Brain pericyte (primary cell): ENCODE measurements around the gene TRIP10.
"Not testable (repeated sequence)": the region's sequence is repeated elsewhere in the genome, so short reads cannot be mapped to it uniquely, and the experiment has no call there.

Source experiments
- DNase-seq: peaks from one replicate; pipeline ENCODE4 v3.0.0-alpha.2; 2012; ENCODE audit warnings: low read depth, low spot score

Gene TRIP10, protein sequence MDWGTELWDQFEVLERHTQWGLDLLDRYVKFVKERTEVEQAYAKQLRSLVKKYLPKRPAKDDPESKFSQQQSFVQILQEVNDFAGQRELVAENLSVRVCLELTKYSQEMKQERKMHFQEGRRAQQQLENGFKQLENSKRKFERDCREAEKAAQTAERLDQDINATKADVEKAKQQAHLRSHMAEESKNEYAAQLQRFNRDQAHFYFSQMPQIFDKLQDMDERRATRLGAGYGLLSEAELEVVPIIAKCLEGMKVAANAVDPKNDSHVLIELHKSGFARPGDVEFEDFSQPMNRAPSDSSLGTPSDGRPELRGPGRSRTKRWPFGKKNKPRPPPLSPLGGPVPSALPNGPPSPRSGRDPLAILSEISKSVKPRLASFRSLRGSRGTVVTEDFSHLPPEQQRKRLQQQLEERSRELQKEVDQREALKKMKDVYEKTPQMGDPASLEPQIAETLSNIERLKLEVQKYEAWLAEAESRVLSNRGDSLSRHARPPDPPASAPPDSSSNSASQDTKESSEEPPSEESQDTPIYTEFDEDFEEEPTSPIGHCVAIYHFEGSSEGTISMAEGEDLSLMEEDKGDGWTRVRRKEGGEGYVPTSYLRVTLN

GRCh38 chr19:6739390-6739882 lies at the start of gene TRIP10:
TSS of gene TRIP10 (plus strand) at chr19:6739680. CDS start at chr19:6739762, 82 bp downstream.
- DNase-seq = no peak

- no peak for DNase-seq
Measured at GRCh38 chr19:6690160-6690885, 49.2 kb upstream of the TRIP10 start.

DNA sequence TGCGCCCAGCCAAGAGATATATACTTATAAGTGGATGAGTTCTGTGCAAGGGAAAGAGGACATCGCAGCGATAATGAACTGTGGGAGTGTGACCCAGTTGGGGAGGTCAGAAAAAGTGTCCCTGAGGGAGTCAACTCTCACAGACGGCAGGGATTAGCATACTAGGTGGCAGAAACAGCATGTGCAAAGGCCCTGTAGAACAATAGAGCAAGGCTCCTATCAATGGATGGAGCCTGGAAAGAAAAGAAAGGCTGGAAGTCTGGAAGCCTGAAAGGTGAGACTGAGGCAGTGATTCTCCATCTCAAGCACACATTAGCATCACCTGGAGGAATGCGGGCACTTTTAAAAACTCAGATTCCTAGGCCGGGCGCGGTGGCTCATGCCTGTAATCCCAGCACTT lies 48.1 kb upstream of the TRIP10 start:
- no peak for DNase-seq

GRCh38 chr19:6692027-6692426 lies 47.5 kb upstream of the TRIP10 start:
- DNase-seq = no peak

GRCh38 chr19:6693056-6693471 lies 46.4 kb upstream of the TRIP10 start:
- DNase-seq = no peak

GRCh38 chr19:6693681-6694080 lies 45.8 kb upstream of the TRIP10 start:
- no peak for DNase-seq

DNA sequence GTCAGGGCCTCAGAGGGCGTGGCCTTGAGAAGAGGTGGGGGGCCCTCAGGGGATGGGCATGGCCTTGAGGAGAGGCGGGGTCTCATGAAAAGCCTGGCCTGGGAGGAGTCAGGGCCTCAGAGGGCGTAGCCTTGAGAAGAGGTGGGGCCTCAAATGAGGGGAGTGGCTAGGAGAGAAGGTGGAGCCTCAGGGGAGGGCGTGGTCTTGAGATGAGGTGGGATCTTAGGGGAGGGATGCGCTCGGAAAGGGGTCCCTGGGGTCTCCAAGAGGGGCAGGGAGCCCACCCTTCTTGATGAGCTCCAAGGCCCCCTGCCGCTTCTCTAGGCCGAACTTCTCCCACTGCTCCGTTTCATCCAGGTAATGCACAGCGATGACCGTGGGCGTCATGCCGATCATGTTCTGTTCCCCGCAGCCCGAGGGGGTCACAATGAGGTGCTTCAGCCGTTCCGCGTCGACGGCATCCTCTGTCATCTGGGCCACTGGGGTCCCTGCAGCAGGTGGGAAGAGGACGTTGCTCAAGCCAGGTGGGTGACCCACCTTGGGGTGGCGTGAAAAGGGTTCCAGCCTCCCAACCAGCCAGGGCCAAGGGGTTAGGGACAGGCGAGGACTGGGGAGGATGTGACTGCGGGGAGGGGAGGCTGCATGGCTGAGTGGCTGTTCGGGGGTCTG lies 45.2 kb upstream of the TRIP10 start:
- DNase-seq = no peak

DNA sequence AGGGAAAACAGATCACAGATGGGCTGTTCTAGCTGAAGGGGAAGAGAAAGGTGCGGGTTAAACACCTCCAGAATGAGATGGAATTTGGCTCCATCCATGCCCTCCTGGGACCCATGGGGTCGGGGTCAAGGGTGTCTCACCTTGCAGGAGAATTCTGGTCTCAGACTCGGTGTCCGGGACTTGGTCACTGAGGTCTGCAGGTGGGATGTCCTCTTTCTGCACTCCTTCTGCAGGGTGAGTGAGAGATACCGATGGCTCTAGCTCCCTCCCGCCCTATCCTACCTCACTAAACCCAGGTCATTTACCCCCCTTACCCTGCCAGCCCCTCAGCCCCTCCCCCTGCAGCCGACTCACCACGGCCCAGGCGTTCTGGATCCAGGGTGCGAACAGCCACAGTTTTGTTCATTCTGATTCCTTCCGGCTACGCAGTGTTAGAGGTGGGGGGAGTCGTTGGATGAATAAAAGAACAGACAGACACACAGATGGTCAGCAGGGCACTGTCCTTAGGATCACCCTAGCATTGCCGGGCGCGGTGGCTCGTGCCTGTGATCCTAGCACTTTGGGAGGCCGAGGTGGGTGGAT lies 43.1 kb upstream of the TRIP10 start:
- no peak for DNase-seq

DNA sequence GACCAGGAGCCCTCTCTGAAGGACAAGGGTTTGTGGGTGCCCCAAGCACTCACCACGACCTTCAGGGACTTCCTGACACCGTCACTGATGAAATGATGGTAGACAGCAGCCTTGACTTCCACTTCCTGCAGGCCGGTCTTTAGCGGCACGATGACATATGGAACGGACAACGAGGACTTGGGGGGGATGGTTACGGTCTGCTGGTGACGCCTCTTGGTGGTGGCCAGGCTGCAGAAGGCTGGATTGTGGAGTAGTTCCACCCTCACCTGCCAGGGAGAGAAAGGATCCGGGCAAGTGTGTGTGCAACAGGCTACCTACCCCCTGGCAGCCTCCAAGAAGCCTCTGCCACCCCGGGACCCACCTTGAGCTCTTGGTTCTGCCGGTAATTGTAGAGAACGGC lies 42.2 kb upstream of the TRIP10 start:
- no peak for DNase-seq

DNA sequence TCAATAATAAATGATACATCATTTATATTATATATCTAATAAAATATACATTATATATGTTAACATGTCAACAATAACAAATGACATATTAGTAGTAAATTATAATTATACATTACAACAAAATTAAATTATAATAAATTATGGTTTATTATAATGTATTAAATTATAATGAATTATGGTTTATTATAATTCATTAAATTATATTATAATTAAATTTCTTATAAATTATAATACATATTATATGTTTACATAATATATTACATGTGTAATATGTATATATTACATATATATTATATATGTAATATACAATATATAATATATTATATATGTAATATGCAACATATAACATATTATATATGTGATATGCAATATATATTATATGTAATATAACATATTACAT lies 39.5 kb upstream of the TRIP10 start:
- DNase-seq = no peak

DNA sequence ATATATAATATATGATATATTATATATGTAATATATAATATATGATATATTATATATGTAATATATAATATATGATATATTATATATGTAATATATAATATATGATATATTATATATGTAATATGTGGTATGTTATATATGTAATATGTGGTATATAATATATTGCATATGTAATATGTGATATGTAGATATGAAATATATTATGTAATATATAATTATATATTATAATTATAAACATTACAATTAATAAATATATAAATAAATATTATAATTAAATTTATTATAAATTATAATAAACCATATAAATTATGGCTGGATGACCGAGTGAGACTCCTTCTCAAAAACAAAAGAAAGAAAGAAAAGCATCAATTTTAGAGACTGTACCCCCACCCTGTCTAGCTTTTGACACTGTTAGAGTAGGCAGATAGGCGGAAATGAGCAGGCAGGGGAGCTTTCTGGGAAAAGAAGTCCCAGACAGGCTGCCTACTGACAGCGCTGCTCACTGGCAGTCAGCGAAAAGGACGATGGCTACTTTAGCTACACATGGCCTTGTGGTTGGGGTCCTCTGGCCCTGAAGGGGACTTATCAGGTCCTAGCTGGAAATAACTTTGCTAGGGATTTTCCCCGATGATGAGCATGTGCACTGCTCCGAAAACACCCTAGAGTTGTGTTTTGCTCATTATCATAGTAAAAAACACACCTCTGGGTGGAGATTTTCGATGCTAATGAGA lies 38.7 kb upstream of the TRIP10 start:
- DNase-seq = no peak

GRCh38 chr19:6705931-6706632 lies 33.4 kb upstream of the TRIP10 start:
- DNase-seq = no peak

DNA sequence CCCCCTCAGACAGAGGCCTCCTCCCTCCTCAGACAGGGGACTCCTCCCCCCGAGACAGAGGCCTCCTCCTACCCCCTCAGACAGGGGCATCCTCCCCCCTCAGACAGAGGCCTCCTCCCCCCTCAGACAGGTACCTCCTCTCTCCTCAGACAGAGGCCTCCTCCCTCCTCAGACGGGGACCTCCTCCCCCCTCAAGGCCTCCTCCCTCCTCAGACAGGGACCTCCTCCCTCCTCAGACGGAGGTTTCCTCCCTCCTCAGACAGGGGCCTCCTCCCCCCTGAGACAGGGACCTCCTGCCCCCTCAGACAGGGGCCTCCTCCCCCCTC lies 32.9 kb upstream of the TRIP10 start:
- no peak for DNase-seq

DNA sequence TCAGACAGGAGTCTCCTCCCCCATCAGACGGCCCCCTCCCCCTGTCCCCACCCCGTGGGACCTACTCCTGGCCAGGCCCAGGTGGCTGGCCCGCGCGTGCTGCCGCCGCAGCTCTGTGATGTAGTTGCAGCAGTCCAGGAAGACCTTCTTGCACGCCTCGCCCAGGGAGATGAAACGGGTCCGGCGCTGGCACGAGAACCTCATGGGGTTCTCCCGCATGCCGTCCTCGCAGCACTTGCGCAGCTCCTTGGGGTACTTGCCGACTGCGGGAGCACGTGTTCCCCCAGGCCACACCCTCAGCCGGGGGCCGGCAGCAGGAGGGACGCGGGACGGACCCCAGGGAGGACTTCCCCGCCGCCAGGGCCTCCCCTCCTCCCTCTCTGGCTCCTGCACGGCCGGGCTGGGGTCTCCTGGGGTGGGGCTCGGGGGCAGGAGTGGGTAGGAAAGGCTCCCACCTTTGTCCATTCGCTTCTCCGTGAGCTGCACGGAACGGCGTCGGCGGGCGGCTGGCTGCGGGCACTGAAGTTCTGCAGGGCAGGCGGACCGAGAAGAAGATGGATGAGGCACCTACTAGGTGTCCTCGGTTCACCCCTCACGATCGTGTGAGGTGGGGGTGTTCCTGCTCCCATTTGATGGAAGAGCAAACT lies 32.3 kb upstream of the TRIP10 start:
- DNase-seq = no peak

GRCh38 chr19:6707658-6708018 lies 31.8 kb upstream of the TRIP10 start:
- DNase-seq = no peak

DNA sequence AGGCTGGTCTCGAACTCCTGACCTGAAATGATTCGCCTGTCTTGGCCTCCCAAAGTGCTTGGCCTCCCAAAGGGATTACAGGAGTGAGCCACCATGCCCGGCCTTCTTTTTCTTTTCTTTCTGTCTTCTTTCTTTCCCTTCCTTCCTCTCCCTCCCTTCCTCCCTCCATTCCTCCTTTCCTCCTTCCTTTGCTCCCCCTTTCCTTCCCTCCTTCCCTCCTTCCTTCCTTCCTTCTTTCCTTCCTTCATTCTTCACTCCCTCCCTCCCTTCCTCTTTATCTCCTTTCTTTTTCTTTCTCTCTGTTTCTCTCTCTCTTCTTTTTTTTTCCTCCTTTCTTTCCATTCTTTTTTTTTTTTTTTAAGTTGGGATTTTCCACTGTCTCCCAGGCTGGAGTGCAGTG lies 31.1 kb upstream of the TRIP10 start:
- DNase-seq = no peak

GRCh38 chr19:6708913-6709312 lies 30.6 kb upstream of the TRIP10 start:
- not testable (repeated sequence) for DNase-seq

GRCh38 chr19:6709549-6709948 lies 29.9 kb upstream of the TRIP10 start:
- no peak for DNase-seq

DNA sequence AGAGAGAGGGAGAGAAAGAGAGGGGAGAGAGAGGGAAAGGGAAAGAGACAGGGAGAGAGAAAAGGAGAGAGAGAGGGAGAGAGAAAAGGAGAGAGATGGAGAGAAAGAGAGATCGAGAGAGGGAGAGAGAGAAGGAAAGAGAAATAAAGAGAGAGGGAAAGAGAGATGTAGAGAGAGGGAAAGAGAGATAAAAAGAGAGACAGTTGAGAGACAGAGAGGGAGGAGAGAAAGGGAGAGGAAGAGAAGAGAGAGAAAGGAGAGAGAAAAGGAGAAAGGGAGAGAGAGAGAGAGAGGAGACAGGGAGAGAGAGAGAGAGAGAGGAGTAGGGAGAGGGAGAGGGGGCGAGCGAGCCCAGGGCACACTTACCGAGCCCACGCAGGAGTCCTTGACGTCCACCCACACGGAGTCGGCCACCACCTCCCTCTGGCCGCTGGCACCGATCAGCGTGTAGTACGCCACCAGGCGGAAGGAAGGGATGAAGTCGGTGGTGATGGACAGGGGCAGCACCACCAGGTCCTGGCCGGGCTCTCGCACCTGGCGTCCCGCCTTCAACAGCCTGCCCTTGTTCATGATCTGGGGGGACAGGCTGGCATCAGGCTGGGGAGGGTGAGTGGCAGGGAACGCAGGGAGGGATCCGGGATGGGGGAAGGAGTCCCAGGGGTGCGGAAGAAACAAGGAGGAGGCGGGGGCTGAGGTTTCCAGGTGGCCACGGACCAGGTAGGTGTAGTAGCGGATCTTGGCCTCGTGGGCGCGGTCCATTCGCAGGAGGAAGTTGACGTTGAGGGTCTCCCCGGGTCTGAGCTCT lies 29.0 kb upstream of the TRIP10 start:
- no peak for DNase-seq
